Ovary (tissue), 3 donors: ENCODE results near the gene MAD1L1.

Source experiments
- CTCF ChIP-seq, 3 donors: fragments of 450-650 bp in 2 of 3; fragments of 200-600 bp in 1 of 3; IDR thresholded peaks; one replicate each; pipeline versions ENCODE4 v1.5.1 to v1.8.0; 2016 to 2022; ENCODE audit warnings: antibody characterized with exemption in 3 of 3, mild to moderate bottlenecking in 1 of 3
- EP300 ChIP-seq: sonication (generic); formaldehyde crosslinking; IDR thresholded peaks from one replicate; pipeline ENCODE4 v1.6.1; 2017; ENCODE audit warnings: antibody characterized with exemption
- POLR2A ChIP-seq: fragments of 450-650 bp; IDR thresholded peaks from one replicate; pipeline ENCODE4 v1.6.1; 2017; ENCODE audit warnings: antibody characterized with exemption, mild to moderate bottlenecking, moderate library complexity
- donor health status: DM: no; HTN: no; CAD: no.

- TF ChIP-seq CTCF (IDR thresholded peaks at IDR 0.05) (no peak), POLR2A (no peak), EP300 (no peak)
Measured at GRCh38 chr7:2253021-2253420, 20.3 kb upstream of the MAD1L1 start.
